Measurements from ENCODE around the gene DOCK2. TPM values are rescaled to one million over a fixed set of nuclear protein-coding genes. Genes with fewer than 3 reads are reported as not detected.

Gene DOCK2
- total and polyA plus RNA-seq, 9 of the 15 experiments (the other 6 are each of a cell fraction or from before 2014, with no cell fraction given), result 4.5 to 42.6 (median 20.5) TPM

GRCh38 chr5:169637085-169637548 is at the start of gene DOCK2 (continued):
- no peak for TF ChIP-seq ZNF253 (CRISPR knock-in tag; conservative IDR thresholded peaks at IDR 0.05)
- no peak for TF ChIP-seq NCOR1 (IDR thresholded peaks at IDR 0.05)
- peak; percentile 73 for TF ChIP-seq VEZF1 (CRISPR knock-in tag; IDR thresholded peaks at IDR 0.05)
- no peak for TF ChIP-seq E4F1 (CRISPR knock-in tag; IDR thresholded peaks at IDR 0.05; ENCODE audit: borderline replicate concordance)
- no peak for TF ChIP-seq ZNF436 (CRISPR knock-in tag; IDR thresholded peaks at IDR 0.05)
- TF ChIP-seq TFAM (CRISPR knock-in tag; conservative IDR thresholded peaks at IDR 0.05), result no peak
- TF ChIP-seq MTA1 (IDR thresholded peaks at IDR 0.05; ENCODE audit: borderline replicate concordance), result no peak
- no peak for TF ChIP-seq LCOR (CRISPR knock-in tag; IDR thresholded peaks at IDR 0.05)
- TF ChIP-seq ZNF146 (CRISPR knock-in tag; IDR thresholded peaks at IDR 0.05; ENCODE audit: unreplicated experiment), result no peak
- TF ChIP-seq SMAD1 (IDR thresholded peaks at IDR 0.05; ENCODE audit: low read depth, low read length, partially characterized antibody), result no peak
- TF ChIP-seq ZNF583 (CRISPR knock-in tag; IDR thresholded peaks at IDR 0.05), result no peak
- TF ChIP-seq HNRNPL (IDR thresholded peaks at IDR 0.05; ENCODE audit: low read depth, low read length), result no peak; the same call in 1 of the 2 replicates
- TF ChIP-seq PTBP1 (IDR thresholded peaks at IDR 0.05; ENCODE audit: low read depth, low read length), result no peak
- 0 out of 2 replicates have a peak, but pooled peaks have one; percentile 24 for TF ChIP-seq MTA3 (IDR thresholded peaks at IDR 0.05; ENCODE audit: borderline replicate concordance)
- 0 out of 2 replicates have a peak, but pooled peaks have one; percentile 27 for TF ChIP-seq ZBTB33 (CRISPR knock-in tag; IDR thresholded peaks at IDR 0.05)
- TF ChIP-seq PHF20 (IDR thresholded peaks at IDR 0.05; ENCODE audit: partially characterized antibody), result no peak
- TF ChIP-seq ZNF57 (CRISPR knock-in tag; IDR thresholded peaks at IDR 0.05), result no peak
- TF ChIP-seq ATF3 (IDR thresholded peaks at IDR 0.05), result no peak
- TF ChIP-seq ATF3 (CRISPR knock-in tag; conservative IDR thresholded peaks at IDR 0.05), result no peak
- TF ChIP-seq PKNOX1 (IDR thresholded peaks at IDR 0.05), result no peak
- TF ChIP-seq NONO (IDR thresholded peaks at IDR 0.05; ENCODE audit: low read depth in 2 of 2, low read length in 1 of 2), result peak in 1 of 2 experiments; percentile 7; a peak in 1 of 4 replicates

Measured in K562 (cell line).